ENCODE measurements around the gene CLCN1.

CLCN1 gene

DNA sequence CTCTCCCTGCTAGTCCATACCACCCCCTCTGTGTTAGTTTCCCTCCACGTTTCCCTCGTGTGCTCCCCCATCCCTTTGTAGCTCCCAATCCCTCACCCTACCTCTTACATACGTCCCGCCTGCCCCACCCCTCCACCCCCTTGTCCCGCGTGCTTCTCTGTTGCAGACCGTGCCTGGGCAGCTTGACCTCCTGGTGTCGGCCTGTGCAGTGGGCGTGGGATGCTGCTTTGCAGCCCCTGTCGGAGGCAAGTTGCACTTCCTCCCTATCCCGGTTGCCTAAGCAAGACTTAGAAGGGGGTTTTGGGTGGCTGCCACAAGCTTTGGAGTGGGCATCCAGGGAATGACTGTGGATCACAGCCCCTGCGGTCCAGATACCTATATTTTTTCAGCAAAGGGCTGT lies 7.7 kb downstream of the CLCN1 start:
- H3K27me3 ChIP-seq (ENCODE audit: insufficient read depth, poor library complexity, severe bottlenecking), result no peaks in the 10 kb centered on the region
- no peak for TF ChIP-seq SPI1 (IDR thresholded peaks at IDR 0.05; ENCODE audit: borderline replicate concordance, low read depth)
- no peak for TF ChIP-seq POLR2AphosphoS5 (IDR thresholded peaks at IDR 0.05; ENCODE audit: low read depth)
- no peak overlapping the region for H3K4me3 ChIP-seq (replicated peaks; ENCODE audit: insufficient read depth, low read length)
- DNase-seq (ENCODE audit: low read depth in 1 of 2, low spot score in 1 of 2), result no peak
- no peak overlapping the region for H3K27ac ChIP-seq (replicated peaks)

DNA sequence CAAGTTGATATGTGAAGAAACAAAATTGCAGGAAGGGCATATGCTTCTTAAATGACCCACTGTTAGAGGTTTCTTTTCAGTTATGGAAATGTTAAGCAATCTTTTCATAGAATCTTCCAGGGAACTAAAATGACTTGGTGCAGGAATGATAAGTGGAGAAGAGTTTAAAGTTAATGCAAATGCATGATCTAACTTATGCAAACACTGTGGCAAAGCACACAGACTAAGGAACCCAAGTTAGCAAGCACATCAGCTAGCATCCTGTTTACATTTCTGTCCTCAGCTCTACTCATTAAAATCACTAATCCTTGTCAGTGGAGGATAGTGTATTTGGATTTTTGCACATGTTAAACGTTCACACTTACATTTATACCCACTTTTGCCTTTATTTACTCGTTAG lies 9.3 kb downstream of the CLCN1 start:
- no peak for DNase-seq (ENCODE audit: low read depth in 1 of 2, low spot score in 1 of 2)
- TF ChIP-seq SPI1 (IDR thresholded peaks at IDR 0.05; ENCODE audit: borderline replicate concordance, low read depth) (no peak), POLR2AphosphoS5 (IDR thresholded peaks at IDR 0.05; ENCODE audit: low read depth) (no peak), GABPA (IDR thresholded peaks at IDR 0.05; ENCODE audit: low read depth) (no peak)
- TF ChIP-seq, protein P1, sequence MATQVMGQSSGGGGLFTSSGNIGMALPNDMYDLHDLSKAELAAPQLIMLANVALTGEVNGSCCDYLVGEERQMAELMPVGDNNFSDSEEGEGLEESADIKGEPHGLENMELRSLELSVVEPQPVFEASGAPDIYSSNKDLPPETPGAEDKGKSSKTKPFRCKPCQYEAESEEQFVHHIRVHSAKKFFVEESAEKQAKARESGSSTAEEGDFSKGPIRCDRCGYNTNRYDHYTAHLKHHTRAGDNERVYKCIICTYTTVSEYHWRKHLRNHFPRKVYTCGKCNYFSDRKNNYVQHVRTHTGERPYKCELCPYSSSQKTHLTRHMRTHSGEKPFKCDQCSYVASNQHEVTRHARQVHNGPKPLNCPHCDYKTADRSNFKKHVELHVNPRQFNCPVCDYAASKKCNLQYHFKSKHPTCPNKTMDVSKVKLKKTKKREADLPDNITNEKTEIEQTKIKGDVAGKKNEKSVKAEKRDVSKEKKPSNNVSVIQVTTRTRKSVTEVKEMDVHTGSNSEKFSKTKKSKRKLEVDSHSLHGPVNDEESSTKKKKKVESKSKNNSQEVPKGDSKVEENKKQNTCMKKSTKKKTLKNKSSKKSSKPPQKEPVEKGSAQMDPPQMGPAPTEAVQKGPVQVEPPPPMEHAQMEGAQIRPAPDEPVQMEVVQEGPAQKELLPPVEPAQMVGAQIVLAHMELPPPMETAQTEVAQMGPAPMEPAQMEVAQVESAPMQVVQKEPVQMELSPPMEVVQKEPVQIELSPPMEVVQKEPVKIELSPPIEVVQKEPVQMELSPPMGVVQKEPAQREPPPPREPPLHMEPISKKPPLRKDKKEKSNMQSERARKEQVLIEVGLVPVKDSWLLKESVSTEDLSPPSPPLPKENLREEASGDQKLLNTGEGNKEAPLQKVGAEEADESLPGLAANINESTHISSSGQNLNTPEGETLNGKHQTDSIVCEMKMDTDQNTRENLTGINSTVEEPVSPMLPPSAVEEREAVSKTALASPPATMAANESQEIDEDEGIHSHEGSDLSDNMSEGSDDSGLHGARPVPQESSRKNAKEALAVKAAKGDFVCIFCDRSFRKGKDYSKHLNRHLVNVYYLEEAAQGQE (IDR thresholded peaks at IDR 0.05; ENCODE audit: insufficient replicate concordance, low read depth), result no peak
- TF ChIP-seq, protein P2, sequence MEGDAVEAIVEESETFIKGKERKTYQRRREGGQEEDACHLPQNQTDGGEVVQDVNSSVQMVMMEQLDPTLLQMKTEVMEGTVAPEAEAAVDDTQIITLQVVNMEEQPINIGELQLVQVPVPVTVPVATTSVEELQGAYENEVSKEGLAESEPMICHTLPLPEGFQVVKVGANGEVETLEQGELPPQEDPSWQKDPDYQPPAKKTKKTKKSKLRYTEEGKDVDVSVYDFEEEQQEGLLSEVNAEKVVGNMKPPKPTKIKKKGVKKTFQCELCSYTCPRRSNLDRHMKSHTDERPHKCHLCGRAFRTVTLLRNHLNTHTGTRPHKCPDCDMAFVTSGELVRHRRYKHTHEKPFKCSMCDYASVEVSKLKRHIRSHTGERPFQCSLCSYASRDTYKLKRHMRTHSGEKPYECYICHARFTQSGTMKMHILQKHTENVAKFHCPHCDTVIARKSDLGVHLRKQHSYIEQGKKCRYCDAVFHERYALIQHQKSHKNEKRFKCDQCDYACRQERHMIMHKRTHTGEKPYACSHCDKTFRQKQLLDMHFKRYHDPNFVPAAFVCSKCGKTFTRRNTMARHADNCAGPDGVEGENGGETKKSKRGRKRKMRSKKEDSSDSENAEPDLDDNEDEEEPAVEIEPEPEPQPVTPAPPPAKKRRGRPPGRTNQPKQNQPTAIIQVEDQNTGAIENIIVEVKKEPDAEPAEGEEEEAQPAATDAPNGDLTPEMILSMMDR (IDR thresholded peaks at IDR 0.05; ENCODE audit: insufficient read depth, low read length), result no peak
- Histone ChIP-seq H3K27me3 (ENCODE audit: insufficient read depth, poor library complexity, severe bottlenecking) (no peaks in the 10 kb centered on the region), H3K4me3 (replicated peaks; ENCODE audit: insufficient read depth, low read length) (no peak overlapping the region), H3K27ac (replicated peaks) (no peak overlapping the region)

DNA sequence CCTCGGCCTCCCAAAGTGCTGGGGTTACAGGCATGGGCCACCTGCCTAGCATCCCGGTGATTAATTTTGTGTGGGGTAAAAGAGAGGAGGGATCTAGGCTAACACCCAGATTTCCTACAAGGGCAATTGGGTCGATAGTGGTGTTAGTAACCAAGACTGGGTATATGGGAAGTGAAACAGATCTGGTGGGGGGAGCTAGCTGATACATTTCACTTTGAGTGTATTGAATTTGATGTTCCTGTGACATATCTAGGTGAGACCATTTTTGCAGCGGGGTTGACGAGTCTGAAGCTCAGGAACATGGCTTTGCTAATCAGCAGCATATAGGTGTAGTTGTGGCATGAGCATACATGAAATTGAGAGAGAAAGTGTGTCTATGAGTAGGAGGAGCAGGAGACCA lies 12.0 kb downstream of the CLCN1 start:
- Histone ChIP-seq H3K27ac (replicated peaks) (no peak overlapping the region), H3K4me3 (replicated peaks; ENCODE audit: insufficient read depth, low read length) (no peak overlapping the region), H3K27me3 (ENCODE audit: insufficient read depth, poor library complexity, severe bottlenecking) (no peaks in the 10 kb centered on the region)
- TF ChIP-seq GABPA (IDR thresholded peaks at IDR 0.05; ENCODE audit: low read depth), result no peak
- TF ChIP-seq, protein P2 (IDR thresholded peaks at IDR 0.05; ENCODE audit: insufficient read depth, low read length), result no peak
- no peak for TF ChIP-seq POLR2AphosphoS5 (IDR thresholded peaks at IDR 0.05; ENCODE audit: low read depth)
- TF ChIP-seq SPI1 (IDR thresholded peaks at IDR 0.05; ENCODE audit: borderline replicate concordance, low read depth), result no peak
- TF ChIP-seq, protein P1 (IDR thresholded peaks at IDR 0.05; ENCODE audit: insufficient replicate concordance, low read depth), result no peak
- no peak for DNase-seq (ENCODE audit: low read depth in 1 of 2, low spot score in 1 of 2)

DNA sequence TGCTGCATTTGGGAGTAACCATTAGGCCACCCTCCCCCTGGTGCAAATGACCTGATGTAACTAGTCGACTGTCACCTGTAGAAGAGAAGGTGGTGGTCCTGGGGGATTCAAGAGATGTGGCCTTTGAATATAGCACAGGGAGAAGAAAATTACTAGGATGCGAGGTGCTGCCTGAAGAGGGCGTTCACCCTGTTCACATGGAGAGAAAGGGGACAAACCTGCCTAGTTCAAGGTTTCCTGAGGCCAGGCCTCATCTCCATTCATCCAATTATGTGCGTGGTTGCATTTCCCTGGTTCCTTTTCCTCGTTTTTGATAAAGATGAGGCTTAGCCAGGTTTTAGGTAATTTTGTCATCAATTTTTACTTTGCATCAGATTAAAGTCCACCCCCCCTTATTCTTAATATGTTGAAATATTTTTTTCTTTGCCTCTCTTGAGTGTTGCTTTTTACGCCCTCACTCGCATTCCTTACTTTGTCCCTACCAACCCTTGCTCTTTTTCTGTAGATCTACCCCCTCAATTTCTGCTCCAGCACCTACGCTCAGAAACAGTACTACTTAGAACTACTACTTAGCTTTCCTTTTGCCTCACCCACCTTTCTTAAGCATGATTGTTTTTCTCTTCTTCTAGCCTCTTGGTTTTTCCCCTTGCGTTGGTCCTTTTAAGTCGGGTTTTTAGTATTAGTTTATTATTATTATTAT lies 13.7 kb downstream of the CLCN1 start:
- no peak overlapping the region for H3K27ac ChIP-seq (replicated peaks)
- TF ChIP-seq, protein P2 (IDR thresholded peaks at IDR 0.05; ENCODE audit: insufficient read depth, low read length), result no peak
- TF ChIP-seq SPI1 (IDR thresholded peaks at IDR 0.05; ENCODE audit: borderline replicate concordance, low read depth), result no peak
- H3K27me3 ChIP-seq (ENCODE audit: insufficient read depth, poor library complexity, severe bottlenecking), result no peaks in the 10 kb centered on the region
- H3K4me3 ChIP-seq (replicated peaks; ENCODE audit: insufficient read depth, low read length), result no peak overlapping the region
- DNase-seq (ENCODE audit: low read depth in 1 of 2, low spot score in 1 of 2), result no peak

Measured in HL-60 (cell line).